T47D (cell line): ENCODE results near the gene CACNA1H.

Experiments
- DNase-seq, 2 experiments: peaks; one replicate each; pipeline versions ENCODE4 v3.0.0 to v3.0.0-alpha.2; 2011 to 2012; ENCODE audit warnings: low read depth in 1 of 2, low spot score in 1 of 2
- JUND ChIP-seq: IDR thresholded peaks from 2 replicates; pipeline ENCODE4 v1.6.1; 2012; ENCODE audit warnings: low read depth
- in situ Hi-C: cut with HindIII; loops from 2 replicates; pipeline ENCODE4 v1.10.0; 2016; ENCODE audit warnings: low sequenced_read_pairs, low pct_unique_long_range_greater_than_20kb

CACNA1H gene

DNA sequence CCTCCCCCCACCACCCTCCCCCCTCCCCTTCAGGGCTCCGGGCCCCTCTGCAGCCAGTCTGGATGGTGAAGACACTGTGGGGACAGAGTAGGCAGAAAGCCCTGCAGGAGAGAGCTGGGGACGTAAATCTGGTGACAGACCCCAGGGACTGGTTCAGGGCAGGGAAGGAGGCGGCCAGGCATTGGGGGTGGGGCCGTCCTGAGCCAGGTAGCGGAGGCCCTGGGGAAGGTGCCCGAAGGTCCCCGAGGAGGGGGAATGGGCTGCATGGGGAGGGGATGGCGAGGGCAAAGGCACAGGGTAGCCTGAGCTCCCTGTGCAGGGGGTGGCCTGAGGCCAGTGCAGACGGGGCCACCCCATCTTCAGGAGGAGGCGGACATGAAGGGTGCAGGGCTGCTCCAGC is 26.3 kb upstream of the CACNA1H start:
- DNase-seq: no peak
- in situ Hi-C loops: no loop called here
- no peak for TF ChIP-seq JUND

DNA sequence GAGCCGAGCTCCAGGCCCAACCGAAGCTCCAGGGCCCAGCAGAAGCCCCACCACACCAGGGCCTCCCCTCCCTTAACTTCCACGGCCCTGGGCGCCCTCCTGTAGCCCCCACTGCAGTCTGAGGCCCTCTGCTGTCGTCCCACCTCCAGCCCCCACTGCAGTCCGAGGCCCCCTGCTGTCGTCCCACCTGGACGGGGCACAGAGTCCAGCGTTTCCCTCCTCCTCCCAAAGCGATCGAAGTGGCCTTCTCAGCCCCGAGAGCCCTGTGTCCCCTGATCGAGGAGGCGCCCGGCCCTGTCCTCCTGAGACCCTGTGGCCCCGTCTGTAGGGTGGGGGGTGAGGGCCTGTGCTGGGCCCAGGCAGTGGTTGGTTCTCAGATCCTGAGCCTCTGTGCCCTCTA is 25.8 kb upstream of the CACNA1H start:
- DNase-seq: no peak
- no peak for TF ChIP-seq JUND
- in situ Hi-C loops: no loop called here

DNA sequence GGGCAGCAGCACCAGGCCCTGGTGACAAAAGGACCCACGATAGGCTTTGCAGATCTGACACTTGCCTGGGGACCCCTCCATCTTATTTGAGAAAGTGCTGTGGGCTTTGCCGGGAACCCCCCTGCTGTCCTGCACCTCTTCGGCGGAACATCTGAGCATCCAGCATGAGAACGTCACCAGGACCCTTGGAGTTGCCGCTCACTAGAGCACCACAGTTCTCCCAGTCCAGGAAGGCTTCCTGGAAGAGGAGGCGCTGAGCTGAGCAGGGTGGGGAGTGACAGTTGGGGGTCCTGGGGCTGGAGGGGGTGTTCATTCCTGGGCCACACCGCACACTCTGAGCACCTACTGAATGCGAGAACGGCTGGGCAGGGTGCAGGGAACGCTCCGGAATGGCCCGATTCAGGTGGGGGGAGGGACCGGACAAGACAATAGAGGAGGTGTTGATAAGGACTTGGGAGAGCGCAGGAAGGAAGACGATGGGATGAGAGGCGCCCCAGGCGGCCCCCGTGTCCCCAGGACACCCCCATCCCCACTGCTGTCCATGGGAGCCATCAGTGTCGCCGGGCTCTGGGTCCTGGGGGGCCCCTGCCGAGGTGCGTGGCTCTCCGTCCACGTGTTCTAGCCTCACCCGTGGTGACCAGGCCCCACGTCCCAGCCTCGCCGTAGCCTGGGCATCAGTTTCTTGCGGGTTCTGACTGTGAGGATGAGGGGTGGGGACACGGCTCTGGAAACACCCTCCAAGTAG is 24.8 kb upstream of the CACNA1H start:
- DNase-seq: no peak
- no peak for TF ChIP-seq JUND
- in situ Hi-C loops: no loop called here

DNA sequence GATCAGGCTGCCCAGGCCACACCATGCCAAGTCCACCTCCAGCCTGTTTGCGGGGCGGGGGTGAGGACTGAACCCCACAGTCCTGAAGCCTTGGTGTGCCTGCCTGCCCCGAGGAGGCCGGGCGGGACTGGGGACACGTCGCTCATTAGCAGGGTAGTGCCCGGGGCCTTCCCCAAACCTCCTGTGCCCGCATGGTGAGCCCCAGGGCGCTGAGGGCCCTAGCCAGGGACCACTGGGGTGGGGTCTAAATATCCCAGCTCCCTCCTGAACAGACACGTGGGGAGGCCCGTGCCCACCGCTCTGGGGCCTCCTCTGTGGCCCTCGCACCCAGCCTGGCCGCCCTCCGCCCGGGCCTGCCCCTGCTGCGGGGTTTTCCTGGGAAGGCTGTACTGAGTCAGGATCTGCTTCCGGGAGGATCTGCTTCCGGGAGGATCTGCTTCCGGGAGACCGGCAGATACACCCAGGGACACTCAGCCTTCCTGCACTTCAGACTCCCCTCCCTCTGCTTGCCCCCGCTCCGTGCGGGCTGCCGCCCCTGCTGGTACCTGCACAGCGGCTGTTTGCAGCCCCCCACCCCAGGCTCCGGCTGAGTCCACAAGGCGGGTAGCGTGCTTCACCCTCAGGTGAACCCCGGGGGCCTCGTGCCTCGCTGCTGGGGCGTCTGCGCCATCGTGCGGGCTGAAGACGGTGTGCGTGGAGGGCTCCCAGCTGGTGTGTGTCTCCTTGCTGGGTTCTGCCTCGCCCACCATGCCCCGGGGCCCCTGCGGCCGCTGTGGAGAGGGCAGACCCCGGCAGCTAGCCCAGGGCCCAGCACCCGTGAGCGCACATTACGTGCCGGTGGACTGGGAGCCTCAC is 23.6 kb upstream of the CACNA1H start:
- in situ Hi-C loops: no loop called here
- TF ChIP-seq JUND: no peak
- no peak for DNase-seq

DNA sequence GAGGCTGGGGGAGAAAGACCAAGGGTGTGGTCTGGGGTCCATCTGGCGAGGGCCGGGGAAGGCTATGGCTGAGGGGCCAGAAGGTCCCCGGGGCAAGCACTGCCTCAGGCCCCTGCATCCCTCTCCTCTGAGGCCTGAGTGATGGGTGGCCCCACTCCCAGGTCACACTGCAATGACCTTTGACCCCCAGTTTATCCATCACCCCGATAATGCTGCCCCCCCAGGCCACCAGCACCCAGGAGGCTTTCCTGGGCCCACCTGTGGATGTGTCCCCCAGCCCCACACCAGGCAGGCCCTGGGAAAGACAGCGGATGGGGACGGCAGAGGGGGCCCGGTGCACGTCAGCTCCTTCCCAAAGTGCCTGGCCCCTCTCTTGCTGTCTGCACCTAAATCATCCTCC is 22.5 kb upstream of the CACNA1H start:
- TF ChIP-seq JUND: no peak
- no peak for DNase-seq
- in situ Hi-C loops: no loop called here

DNA sequence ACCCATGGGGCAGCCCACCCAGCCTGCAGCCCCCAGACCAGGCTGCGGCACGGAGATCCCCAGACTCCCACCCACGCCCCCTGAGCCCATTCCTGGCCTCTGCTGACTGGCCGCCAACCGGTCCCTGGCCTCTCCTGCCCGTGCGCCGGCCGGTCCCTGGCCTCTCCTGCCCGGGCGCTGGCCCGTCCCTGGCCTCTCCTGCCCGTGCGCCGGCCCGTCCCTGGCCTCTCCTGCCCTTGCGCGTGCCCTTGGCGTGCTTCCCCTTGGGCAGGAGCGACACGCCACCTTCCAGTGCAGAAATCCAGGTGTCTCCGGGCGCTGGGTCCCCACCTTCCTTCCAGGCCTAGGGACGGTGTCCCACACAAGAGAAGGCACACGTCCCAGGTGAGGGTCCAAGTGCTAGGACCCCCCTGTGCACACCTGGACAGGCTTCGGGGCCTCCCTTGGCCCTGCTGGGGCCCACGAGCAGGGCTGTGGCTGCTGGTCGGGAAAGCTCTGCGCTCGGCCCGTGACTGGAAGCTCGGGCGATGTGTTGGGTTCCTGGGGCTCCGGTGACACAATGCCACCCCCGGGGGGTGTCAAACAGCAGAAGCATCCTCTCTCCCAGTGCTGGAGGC is 21.4 kb upstream of the CACNA1H start:
- TF ChIP-seq JUND: no peak
- in situ Hi-C loops: no loop called here
- DNase-seq: no peak

DNA sequence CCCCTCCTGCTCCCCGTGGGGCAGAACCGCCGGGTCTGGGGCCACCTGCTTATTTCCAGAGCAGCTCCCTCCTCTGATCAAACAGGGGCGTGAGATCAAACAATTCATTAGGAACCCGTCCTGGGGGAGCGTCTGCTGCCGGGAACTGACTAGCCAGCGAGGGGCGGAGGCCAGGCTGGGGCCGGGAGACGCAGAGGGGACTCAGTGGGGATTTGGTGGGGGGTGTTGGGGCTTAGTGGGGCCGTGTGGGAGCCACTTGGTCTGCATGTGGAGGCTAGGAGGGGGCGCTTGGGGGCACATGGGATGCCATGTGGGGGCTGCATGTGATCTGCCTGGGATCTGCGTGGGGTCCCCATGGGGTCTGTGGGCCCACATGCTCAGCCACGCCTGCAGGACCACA is 20.5 kb upstream of the CACNA1H start:
- in situ Hi-C loops: no loop called here
- no peak for TF ChIP-seq JUND
- no peak for DNase-seq

DNA sequence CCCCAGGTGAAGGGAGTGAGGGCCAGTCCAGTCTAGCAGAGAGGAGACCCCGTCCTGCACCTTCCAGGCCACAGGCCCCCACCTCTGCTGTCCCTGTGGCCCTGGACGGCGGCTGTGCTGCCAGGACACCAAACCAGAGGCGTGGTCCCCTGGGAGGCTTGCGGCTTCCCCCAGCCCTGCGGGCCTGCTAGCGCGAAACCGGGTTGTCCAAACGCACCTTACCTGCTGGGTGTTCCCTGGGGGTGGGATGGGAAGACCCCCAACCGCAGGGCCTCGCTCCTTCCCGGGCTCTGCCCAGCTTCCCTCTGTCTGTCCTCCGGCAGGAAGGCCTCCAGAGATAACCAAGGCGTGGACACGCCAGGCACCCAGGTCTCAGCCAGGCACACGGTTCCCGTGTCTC is 19.6 kb upstream of the CACNA1H start:
- DNase-seq: no peak
- in situ Hi-C loops: no loop called here
- no peak for TF ChIP-seq JUND

DNA sequence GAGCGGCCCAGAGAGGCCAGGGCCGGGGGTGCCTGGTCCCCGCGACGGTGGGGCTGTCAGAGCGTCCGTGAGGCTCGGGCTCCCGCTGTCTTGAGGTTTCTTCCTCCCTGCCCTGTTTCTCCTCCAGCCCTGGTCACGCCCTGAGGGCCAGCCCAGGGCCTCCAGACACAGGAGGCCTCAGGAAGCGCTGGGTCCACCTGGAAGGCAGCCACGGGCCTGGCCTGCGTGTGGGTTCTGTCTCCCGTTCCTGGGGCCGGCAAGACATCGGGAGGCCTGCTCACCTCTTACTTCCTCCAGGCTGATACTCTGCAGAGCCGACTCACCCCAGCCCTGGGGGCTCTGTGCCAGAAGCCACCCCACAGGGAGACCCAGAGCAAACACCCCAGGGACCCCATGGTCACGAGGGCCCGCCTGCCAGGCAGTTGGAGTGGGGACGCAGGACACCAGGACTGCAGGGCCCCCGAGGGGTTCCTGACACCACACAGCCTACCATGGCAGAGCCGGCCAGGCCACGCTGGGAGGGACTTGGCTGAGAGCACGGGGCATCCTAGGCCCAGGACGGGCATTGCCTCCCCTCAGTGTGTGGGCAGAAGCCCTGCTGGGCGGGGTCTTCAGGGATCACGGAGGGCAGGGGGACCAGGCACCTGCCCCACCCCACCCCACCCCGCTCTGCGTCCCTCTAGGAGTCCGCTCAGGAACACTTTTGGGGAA is 18.9 kb upstream of the CACNA1H start:
- no peak for DNase-seq
- in situ Hi-C loops: no loop called here
- no peak for TF ChIP-seq JUND

DNA sequence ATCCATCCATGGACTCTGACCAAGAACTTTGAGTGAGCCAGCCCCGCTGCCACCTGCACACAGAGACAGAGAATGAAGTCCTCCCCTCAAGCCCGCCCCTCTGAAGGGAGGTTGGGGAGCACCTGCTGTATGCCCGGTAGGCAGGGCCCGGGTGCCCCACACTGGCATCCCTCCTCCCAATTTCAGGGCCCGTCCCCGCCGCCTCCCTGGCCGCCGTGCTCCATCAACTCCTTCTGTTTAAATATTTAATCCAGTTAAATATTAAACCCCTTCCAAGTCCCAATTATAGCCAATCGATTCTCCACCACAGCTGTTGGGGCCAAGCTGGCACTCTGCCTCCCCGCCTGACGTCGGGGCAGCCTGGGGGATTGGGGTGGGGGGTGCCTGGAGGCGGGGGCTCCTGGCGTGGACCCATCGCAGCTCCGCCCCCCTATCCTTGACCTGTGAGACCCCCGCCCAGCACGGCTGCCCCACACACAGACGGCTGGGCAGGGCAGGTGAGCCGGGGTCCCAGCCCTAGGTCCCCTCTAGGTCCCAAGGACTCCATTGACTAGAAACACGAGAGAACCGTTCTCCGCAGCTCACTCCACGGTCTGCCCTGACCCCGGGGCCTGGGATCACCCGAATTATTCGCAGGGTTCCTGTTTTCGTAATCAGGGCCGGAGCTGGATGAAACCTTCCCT is 18.0 kb upstream of the CACNA1H start:
- no peak for TF ChIP-seq JUND
- no peak for DNase-seq
- in situ Hi-C loops: no loop called here

DNA sequence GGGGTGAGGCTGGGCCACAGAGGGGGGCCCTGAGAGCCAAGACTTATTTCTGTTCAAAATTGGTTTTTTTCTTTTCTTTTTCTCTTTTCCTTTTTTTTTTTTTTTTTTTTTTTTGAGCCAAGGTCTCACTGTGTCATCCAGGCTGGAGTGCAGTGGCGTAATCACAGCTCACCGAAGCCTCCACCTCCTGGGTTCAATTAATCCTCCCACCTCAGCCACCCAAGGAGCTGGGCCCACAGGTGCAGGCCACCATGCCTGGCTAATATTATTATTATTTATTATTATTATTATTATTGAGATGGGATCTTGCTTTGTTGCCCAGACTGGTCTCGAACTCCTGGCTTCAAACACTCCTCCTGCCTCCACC is 17.5 kb upstream of the CACNA1H start:
- in situ Hi-C loops: no loop called here
- no peak for TF ChIP-seq JUND
- DNase-seq: no peak

DNA sequence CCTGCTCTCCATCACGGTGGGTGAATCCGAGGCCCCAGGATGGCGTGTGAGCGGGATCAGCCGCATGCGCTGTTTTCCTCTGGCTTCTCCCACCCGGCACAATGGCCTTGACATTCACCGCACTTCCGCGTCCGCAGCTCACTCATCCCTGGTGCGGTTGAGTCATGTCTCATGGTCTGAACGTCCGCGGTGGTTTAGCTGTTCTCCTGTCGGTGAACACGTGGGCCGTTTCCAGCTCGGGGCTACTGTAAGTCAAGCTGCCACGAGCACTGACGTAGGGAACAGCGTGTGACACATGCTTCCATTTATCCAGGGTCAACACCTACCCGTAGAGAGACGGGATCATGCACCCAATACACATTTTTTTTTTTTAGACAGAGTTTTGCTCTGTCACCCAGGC is 15.3 kb upstream of the CACNA1H start:
- DNase-seq: no peak
- in situ Hi-C loops: no loop called here

More for the DNA sequence above, 15.3 kb upstream of the CACNA1H start:
- TF ChIP-seq JUND: no peak
